C4-2B (cell line): Measurements from ENCODE around the gene CHDH.

Experiments
- ZFX ChIP-seq: fragments of 450-650 bp; IDR thresholded peaks from 2 replicates; pipeline ENCODE4 v1.6.1; 2017
- TF ChIP-seq, protein P1 (sequence below): fragments of 450-650 bp; conservative IDR thresholded peaks from 2 replicates; pipeline ENCODE4 v1.5.1; 2017; ENCODE audit warnings: mild to moderate bottlenecking

DNA sequence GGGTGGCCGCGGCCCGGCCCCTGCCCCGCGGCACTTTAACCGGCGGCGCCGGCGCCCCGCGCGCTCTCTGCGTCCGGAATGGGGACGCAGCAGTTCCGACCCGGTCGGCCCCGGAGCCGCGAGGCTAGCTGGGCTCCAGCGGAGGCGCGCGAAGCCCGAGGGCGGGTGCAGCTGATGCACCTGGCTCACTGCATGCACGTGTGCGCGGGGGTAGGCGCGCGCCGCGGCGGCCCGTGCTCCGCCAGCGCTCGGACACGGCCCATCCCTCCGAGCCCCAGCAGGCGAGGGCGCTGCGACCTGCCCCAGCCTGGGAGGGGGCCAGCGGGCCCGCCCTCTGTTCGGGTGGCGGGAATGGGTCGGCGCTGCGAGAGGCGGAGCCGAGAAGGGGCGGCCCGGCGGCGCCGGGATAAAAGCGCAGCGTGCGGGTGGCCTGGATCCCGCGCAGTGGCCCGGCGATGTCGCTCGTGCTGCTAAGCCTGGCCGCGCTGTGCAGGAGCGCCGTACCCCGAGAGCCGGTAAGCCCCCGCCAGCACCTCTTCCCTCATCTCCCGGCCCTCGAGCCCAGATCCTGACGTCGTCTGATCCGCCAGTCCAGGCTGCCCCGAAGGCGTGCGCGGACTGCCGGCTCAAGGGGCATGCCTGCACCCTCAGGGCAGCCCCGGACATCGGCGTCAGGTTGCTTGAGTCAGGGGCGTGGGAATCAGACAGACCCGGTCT lies at the start of gene CHDH, which contains the start of gene IL17RB:
- TF ChIP-seq, protein P1, sequence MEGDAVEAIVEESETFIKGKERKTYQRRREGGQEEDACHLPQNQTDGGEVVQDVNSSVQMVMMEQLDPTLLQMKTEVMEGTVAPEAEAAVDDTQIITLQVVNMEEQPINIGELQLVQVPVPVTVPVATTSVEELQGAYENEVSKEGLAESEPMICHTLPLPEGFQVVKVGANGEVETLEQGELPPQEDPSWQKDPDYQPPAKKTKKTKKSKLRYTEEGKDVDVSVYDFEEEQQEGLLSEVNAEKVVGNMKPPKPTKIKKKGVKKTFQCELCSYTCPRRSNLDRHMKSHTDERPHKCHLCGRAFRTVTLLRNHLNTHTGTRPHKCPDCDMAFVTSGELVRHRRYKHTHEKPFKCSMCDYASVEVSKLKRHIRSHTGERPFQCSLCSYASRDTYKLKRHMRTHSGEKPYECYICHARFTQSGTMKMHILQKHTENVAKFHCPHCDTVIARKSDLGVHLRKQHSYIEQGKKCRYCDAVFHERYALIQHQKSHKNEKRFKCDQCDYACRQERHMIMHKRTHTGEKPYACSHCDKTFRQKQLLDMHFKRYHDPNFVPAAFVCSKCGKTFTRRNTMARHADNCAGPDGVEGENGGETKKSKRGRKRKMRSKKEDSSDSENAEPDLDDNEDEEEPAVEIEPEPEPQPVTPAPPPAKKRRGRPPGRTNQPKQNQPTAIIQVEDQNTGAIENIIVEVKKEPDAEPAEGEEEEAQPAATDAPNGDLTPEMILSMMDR: no peak
- peak; percentile 72 for TF ChIP-seq ZFX
